A549 (cell line): ENCODE results near the gene DARS1. TPM values are rescaled to one million over a fixed set of nuclear protein-coding genes. Genes with fewer than 3 reads are reported as not detected.

Source experiments
- ATAC-seq, 2 experiments: fragments of 200-7000 bp in 1 of 2; fragments of >200 bp in 1 of 2; cut with Nextera tagmentation in 1 of 2; cut with Tn5 transposase in 1 of 2; 3 replicates each; pipeline versions ENCODE4 v1.8.0 to v1.9.1; 2018 to 2020; ENCODE audit warnings: mild to moderate bottlenecking in 1 of 2, moderate library complexity in 1 of 2
- CTCF ChIA-PET: fragments of 300-600 bp; sonication (Branson Sonifier 250); formaldehyde crosslinking; extraction: SDS; loops from one replicate; lab custom pipeline; 2021; ENCODE audit warnings: antibody characterized with exemption, inconsistent platforms; lab: Yijun Ruan, JAX
- POLR2A ChIA-PET: fragments of 350-600 bp; formaldehyde crosslinking; extraction: SDS; loops from one replicate; lab custom pipeline; 2021; ENCODE audit warnings: antibody characterized with exemption, inconsistent platforms; lab: Yijun Ruan, JAX
- DNase-seq, 2 experiments: peaks; one replicate each; pipeline versions ENCODE4 v3.0.0 to v3.0.0-alpha.2; 2011 to 2016; ENCODE audit warnings: low read depth in 1 of 2, low spot score in 1 of 2
- FAIRE-seq: peaks from 2 replicates; lab custom pipeline; 2011; peaks lifted over from hg19 to GRCh38; lab: Jason Lieb, UNC
- H3K27ac ChIP-seq, 2 experiments: fragments of >200 bp; sonication (Bioruptor Twin); formaldehyde crosslinking; 3 replicates each; pipeline ENCODE4 v1.5.1; 2016 to 2017
- H3K4me1 ChIP-seq: fragments of >200 bp; sonication (Bioruptor Twin); formaldehyde crosslinking; 3 replicates; pipeline ENCODE4 v1.6.1; 2016
- H3K4me2 ChIP-seq: fragments of >200 bp; sonication (Bioruptor Twin); formaldehyde crosslinking; 3 replicates; pipeline ENCODE4 v1.6.1; 2016
- H3K4me3 ChIP-seq: fragments of >200 bp; sonication (Bioruptor Twin); formaldehyde crosslinking; 3 replicates; pipeline ENCODE4 v1.5.1; 2016
- H3K9me3 ChIP-seq: fragments of >200 bp; sonication (Bioruptor Twin); formaldehyde crosslinking; 3 replicates; pipeline ENCODE4 v1.6.1; 2016
- CBX2 ChIP-seq: fragments of 200-600 bp; sonication (generic); IDR thresholded peaks from 2 replicates; pipeline ENCODE4 v1.6.1; 2016; ENCODE audit warnings: low read depth, mild to moderate bottlenecking, borderline replicate concordance
- CBX8 ChIP-seq: fragments of 200-600 bp; sonication (generic); IDR thresholded peaks from 2 replicates; pipeline ENCODE4 v1.6.1; 2016
- CEBPB ChIP-seq, 2 experiments: fragments of >200 bp in 1 of 2; sonication (Bioruptor Twin) in 1 of 2; formaldehyde crosslinking in 1 of 2; IDR thresholded peaks; 2 replicates each; pipeline ENCODE4 v1.6.1; 2012 to 2016
- CHD2 ChIP-seq: fragments of 150-350 bp; IDR thresholded peaks from 2 replicates; pipeline ENCODE4 v1.6.1; 2014; ENCODE audit warnings: low read length; ENCODE audit not compliant: partially characterized antibody
- CHD4 ChIP-seq: fragments of 200-600 bp; sonication (generic); IDR thresholded peaks from 2 replicates; pipeline ENCODE4 v1.6.1; 2016; ENCODE audit warnings: antibody characterized with exemption, mild to moderate bottlenecking, borderline replicate concordance
- CTCF ChIP-seq: fragments of >200 bp; sonication (Bioruptor Twin); formaldehyde crosslinking; IDR thresholded peaks from 3 replicates; pipeline ENCODE4 v1.5.1; 2016
- EP300 ChIP-seq, 2 experiments: fragments of >200 bp; sonication (Bioruptor Twin); formaldehyde crosslinking; IDR thresholded peaks; 2 replicates in 1 of 2; 3 replicates in 1 of 2; pipeline ENCODE4 v1.6.1; 2016 to 2017
- ESRRA ChIP-seq: fragments of 150-350 bp; IDR thresholded peaks from 2 replicates; pipeline ENCODE4 v1.6.1; 2014; ENCODE audit warnings: mild to moderate bottlenecking, low read length, borderline replicate concordance
- FOXS1 ChIP-seq: fragments of 250-450 bp; sonication (Bioruptor Pico); IDR thresholded peaks from 2 replicates; pipeline ENCODE4 v1.5.0; 2020; ENCODE audit warnings: mild to moderate bottlenecking, moderate library complexity
- GATA3 ChIP-seq: IDR thresholded peaks from 2 replicates; pipeline ENCODE4 v1.6.1; 2012; ENCODE audit warnings: borderline replicate concordance
- HOXB5 ChIP-seq: fragments of 250-450 bp; sonication (Bioruptor Pico); IDR thresholded peaks from 2 replicates; pipeline ENCODE4 v1.5.0; 2020; ENCODE audit warnings: mild to moderate bottlenecking, moderate library complexity
- MAX ChIP-seq: IDR thresholded peaks from 2 replicates; pipeline ENCODE4 v1.6.1; 2012
- MYC ChIP-seq: IDR thresholded peaks from 2 replicates; pipeline ENCODE4 v1.6.1; 2012; ENCODE audit warnings: mild to moderate bottlenecking, inconsistent platforms, low read length, improper control_type of control experiment, borderline replicate concordance
- NFE2L2 ChIP-seq: fragments of 150-350 bp; conservative IDR thresholded peaks from 2 replicates; pipeline ENCODE4 v1.6.1; 2014; ENCODE audit warnings: low read length
- NPAS2 ChIP-seq: fragments of 250-450 bp; sonication (Bioruptor Pico); IDR thresholded peaks from 2 replicates; pipeline ENCODE4 v1.8.0; 2022; ENCODE audit warnings: mild to moderate bottlenecking, moderate library complexity, borderline replicate concordance
- NR3C1 ChIP-seq: fragments of >200 bp; sonication (Bioruptor Twin); formaldehyde crosslinking; IDR thresholded peaks from 3 replicates; pipeline ENCODE4 v1.6.1; 2017
- POLR2AphosphoS2 ChIP-seq: conservative IDR thresholded peaks from 2 replicates; pipeline ENCODE4 v1.6.1; 2012; ENCODE audit warnings: low read length, improper control_type of control experiment, inconsistent platforms
- RAD21 ChIP-seq, 2 experiments: fragments of >200 bp in 1 of 2; sonication (Bioruptor Twin) in 1 of 2; formaldehyde crosslinking in 1 of 2; IDR thresholded peaks in 1 of 2; conservative IDR thresholded peaks in 1 of 2; 2 replicates in 1 of 2; 3 replicates in 1 of 2; pipeline ENCODE4 v1.6.1; 2012 to 2018; ENCODE audit warnings: inconsistent platforms in 1 of 2
- RFX5 ChIP-seq: fragments of 450-650 bp; IDR thresholded peaks from 2 replicates; pipeline ENCODE4 v1.7.1; 2014; ENCODE audit warnings: antibody characterized with exemption, mild to moderate bottlenecking, moderate library complexity
- RNF2 ChIP-seq: fragments of 200-600 bp; sonication (generic); IDR thresholded peaks from 2 replicates; pipeline ENCODE4 v1.6.1; 2016; ENCODE audit warnings: low read depth, mild to moderate bottlenecking, antibody characterized with exemption, moderate library complexity, borderline replicate concordance
- SMC3 ChIP-seq: fragments of >200 bp; sonication (Bioruptor Twin); formaldehyde crosslinking; IDR thresholded peaks from 3 replicates; pipeline ENCODE4 v1.6.1; 2018; ENCODE audit warnings: inconsistent platforms
- TFCP2L1 ChIP-seq: fragments of 250-450 bp; sonication (Bioruptor Pico); IDR thresholded peaks from 2 replicates; pipeline ENCODE4 v1.5.0; 2021; ENCODE audit warnings: mild to moderate bottlenecking
- ZNF302 ChIP-seq: fragments of 250-450 bp; sonication (Bioruptor Pico); IDR thresholded peaks from 2 replicates; pipeline ENCODE4 v1.9.0; 2021; ENCODE audit warnings: inconsistent platforms, mild to moderate bottlenecking, moderate library complexity
- ZSCAN20 ChIP-seq: fragments of 250-450 bp; sonication (Bioruptor Pico); IDR thresholded peaks from 2 replicates; pipeline ENCODE4 v1.8.0; 2022; ENCODE audit warnings: mild to moderate bottlenecking, moderate library complexity
- WGBS: methylation state at CpG from one replicate; pipeline ENCODE4 v1.1.6; 2017; ENCODE audit errors: missing lambda C conversion rate; 5-methylcytosine and 5-hydroxymethylcytosine counted together
- polyA plus RNA-seq, 4 experiments: library from polyadenylated mRNA; depleted of rRNA in 3 of 4; stranded (reverse); fragments of >200 nt; fragmentation: RNase III in 1 of 4; extraction: RNeasy Plus Mini Kit Qiagen cat#74134 plus additional on column Dnase treatment in 1 of 4; gene quantifications; 2 replicates in 3 of 4; 3 replicates in 1 of 4; pipeline ENCODE4 v1.2.3, GENCODE V29; 2011 to 2017
- TF ChIP-seq, protein P1 (sequence below): IDR thresholded peaks from 2 replicates; pipeline ENCODE4 v1.6.1; 2012; ENCODE audit warnings: low read depth, borderline replicate concordance
- TF ChIP-seq, protein P2 (sequence below): IDR thresholded peaks from 2 replicates; pipeline ENCODE4 v1.6.1; 2012
- TF ChIP-seq, protein P3 (sequence below): fragments of 150-350 bp; IDR thresholded peaks from 2 replicates; pipeline ENCODE4 v1.6.1; 2014; ENCODE audit warnings: low read depth, mild to moderate bottlenecking, low read length
- TF ChIP-seq, protein P4 (sequence below): fragments of 250-450 bp; sonication (Bioruptor Pico); IDR thresholded peaks from 2 replicates; pipeline ENCODE4 v1.5.0; 2020; ENCODE audit warnings: low read depth, mild to moderate bottlenecking, moderate library complexity

Gene DARS1
- polyA plus RNA-seq, 2 of the 4 experiments (the other 2 are of a cell fraction) = 83.8 to 130 TPM

GRCh38 chr2:135997380-135997779, 12.0 kb upstream of the DARS1 start:
- WGBS = 79% methylated on average over 4 of the region's 5 CpGs
- DNase-seq = no peak
- Histone ChIP-seq H3K27ac (no peak overlapping the region), H3K9me3 (no peaks in the 10 kb centered on the region), H3K4me2 (no peak overlapping the region), H3K4me1 (no peaks in the 10 kb centered on the region), H3K4me3 (no peak overlapping the region)
- no peak for TF ChIP-seq ZSCAN20 (CRISPR knock-in tag)
- no peak for TF ChIP-seq CBX2
- TF ChIP-seq, protein P1, sequence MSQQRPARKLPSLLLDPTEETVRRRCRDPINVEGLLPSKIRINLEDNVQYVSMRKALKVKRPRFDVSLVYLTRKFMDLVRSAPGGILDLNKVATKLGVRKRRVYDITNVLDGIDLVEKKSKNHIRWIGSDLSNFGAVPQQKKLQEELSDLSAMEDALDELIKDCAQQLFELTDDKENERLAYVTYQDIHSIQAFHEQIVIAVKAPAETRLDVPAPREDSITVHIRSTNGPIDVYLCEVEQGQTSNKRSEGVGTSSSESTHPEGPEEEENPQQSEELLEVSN = no peak
- no peak for TF ChIP-seq NPAS2 (CRISPR knock-in tag)
- TF ChIP-seq, protein P2, sequence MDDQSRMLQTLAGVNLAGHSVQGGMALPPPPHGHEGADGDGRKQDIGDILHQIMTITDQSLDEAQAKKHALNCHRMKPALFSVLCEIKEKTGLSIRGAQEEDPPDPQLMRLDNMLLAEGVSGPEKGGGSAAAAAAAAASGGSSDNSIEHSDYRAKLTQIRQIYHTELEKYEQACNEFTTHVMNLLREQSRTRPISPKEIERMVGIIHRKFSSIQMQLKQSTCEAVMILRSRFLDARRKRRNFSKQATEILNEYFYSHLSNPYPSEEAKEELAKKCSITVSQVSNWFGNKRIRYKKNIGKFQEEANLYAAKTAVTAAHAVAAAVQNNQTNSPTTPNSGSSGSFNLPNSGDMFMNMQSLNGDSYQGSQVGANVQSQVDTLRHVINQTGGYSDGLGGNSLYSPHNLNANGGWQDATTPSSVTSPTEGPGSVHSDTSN = no peak
- TF ChIP-seq, protein P3, sequence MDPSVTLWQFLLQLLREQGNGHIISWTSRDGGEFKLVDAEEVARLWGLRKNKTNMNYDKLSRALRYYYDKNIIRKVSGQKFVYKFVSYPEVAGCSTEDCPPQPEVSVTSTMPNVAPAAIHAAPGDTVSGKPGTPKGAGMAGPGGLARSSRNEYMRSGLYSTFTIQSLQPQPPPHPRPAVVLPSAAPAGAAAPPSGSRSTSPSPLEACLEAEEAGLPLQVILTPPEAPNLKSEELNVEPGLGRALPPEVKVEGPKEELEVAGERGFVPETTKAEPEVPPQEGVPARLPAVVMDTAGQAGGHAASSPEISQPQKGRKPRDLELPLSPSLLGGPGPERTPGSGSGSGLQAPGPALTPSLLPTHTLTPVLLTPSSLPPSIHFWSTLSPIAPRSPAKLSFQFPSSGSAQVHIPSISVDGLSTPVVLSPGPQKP = no peak
- TF ChIP-seq, protein P4, sequence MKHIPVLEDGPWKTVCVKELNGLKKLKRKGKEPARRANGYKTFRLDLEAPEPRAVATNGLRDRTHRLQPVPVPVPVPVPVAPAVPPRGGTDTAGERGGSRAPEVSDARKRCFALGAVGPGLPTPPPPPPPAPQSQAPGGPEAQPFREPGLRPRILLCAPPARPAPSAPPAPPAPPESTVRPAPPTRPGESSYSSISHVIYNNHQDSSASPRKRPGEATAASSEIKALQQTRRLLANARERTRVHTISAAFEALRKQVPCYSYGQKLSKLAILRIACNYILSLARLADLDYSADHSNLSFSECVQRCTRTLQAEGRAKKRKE (CRISPR knock-in tag) = no peak
- TF ChIP-seq GATA3 = no peak
- no peak for TF ChIP-seq ESRRA
- TF ChIP-seq TFCP2L1 (CRISPR knock-in tag) = no peak
- TF ChIP-seq MAX = no peak
- no peak for TF ChIP-seq CHD2
- TF ChIP-seq EP300 (IDR thresholded peaks at IDR 0.05) = no peak
- TF ChIP-seq ZNF302 = no peak
- TF ChIP-seq SMC3 = no peak
- TF ChIP-seq CEBPB (IDR thresholded peaks at IDR 0.05) = no peak
- TF ChIP-seq POLR2AphosphoS2 = no peak
- no peak for TF ChIP-seq NR3C1
- TF ChIP-seq NFE2L2 = no peak
- TF ChIP-seq CBX8 = no peak
- peak; percentile 19 to 80; a peak in 4 of 6 replicates for ATAC-seq
- CTCF ChIA-PET = interaction anchor here (2.1 kb wide), 1 partner anchor 9 kb away, joined by 7 read pairs; no protein-coding TSS in a partner anchor
- POLR2A ChIA-PET = no interaction called here
- no peak for FAIRE-seq

DNA sequence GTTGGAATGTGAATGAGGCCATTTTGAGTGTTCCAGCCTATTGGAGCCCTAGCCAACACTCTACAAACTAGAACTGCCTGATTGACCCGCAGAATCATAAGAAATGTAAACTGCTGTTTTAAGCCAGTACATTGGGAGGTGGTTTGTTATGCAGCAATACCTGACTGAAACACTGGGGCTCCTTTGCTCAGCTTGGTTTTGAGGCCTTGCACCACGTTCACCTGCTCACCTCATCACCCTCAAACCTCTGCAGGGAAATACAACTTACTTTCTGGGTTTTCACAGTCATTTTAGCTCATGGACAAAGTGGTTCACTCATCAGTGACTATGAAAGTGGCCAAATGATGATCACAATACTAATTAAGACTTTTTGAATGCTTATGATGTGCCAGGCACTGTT, 10.9 kb upstream of the DARS1 start:
- H3K4me1 ChIP-seq = no peaks in the 10 kb centered on the region
- CTCF ChIA-PET = interaction anchor here (2.1 kb wide), 1 partner anchor 8 kb away, joined by 7 read pairs; no protein-coding TSS in a partner anchor
- no peak overlapping the region for H3K27ac ChIP-seq
- H3K4me3 ChIP-seq = no peak overlapping the region
- no peaks in the 10 kb centered on the region for H3K9me3 ChIP-seq
- 48% methylated on average over 2 of the region's 2 CpGs for WGBS
- DNase-seq (no peak), FAIRE-seq (no peak), ATAC-seq (no peak)
- H3K4me2 ChIP-seq = no peak overlapping the region
- POLR2A ChIA-PET = no interaction called here
- TF ChIP-seq CBX2 = no peak
- TF ChIP-seq, protein P4 (CRISPR knock-in tag) = no peak
- TF ChIP-seq RNF2 = no peak
- TF ChIP-seq HOXB5 (CRISPR knock-in tag) = no peak
- no peak for TF ChIP-seq MYC
- TF ChIP-seq CHD4 = no peak
- no peak for TF ChIP-seq FOXS1 (CRISPR knock-in tag)
- no peak for TF ChIP-seq GATA3
- no peak for TF ChIP-seq NR3C1
- no peak for TF ChIP-seq CTCF
- TF ChIP-seq RFX5 = no peak
- no peak for TF ChIP-seq RAD21 (conservative IDR thresholded peaks at IDR 0.05 in 1 of 2, IDR thresholded peaks at IDR 0.05 in 1 of 2)
